GM13977 (cell line): ENCODE measurements around the gene ERC2.

Experiments used
- DNase-seq: peaks from one replicate; pipeline ENCODE4 v3.0.0; 2012; ENCODE audit warnings: low spot score
- in situ Hi-C: fragments of 300-500 bp; cut with MboI; formaldehyde crosslinking; loops from one replicate; pipeline ENCODE4 v1.12.0; 2022; ENCODE audit warnings: low sequenced_read_pairs, low pct_unique_long_range_greater_than_20kb, mixed read lengths, inconsistent platforms; ENCODE audit not compliant: unreplicated experiment
- TF ChIP-seq, protein P1 (sequence below): IDR thresholded peaks from 2 replicates; pipeline ENCODE4 v1.5.1; 2012; ENCODE audit warnings: mild to moderate bottlenecking, control low read depth; ENCODE audit not compliant: insufficient read depth; ENCODE audit errors: extremely low read depth, missing control alignments

Gene ERC2

DNA sequence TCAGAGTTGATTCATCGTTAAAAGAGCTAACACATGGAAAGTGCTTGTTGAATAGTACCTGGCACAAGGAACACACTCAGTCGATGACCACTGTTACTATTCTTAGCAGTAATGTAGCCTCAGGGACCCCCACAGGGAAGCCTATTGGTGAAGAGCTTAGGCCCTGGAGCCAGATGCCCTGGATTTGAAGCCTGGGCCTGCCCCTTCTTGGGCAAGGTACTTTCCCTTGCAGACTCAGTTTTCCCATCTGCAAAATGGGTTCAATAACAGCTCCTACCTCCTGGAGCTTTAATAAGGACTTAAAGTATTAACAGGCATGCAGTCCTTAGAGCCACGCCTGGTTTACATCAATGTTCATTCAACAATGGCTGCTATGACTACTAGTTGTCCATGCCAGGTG lies 884.2 kb downstream of the ERC2 start:
- in situ Hi-C loops = no loop called here
- DNase-seq = no peak
- TF ChIP-seq, protein P1, sequence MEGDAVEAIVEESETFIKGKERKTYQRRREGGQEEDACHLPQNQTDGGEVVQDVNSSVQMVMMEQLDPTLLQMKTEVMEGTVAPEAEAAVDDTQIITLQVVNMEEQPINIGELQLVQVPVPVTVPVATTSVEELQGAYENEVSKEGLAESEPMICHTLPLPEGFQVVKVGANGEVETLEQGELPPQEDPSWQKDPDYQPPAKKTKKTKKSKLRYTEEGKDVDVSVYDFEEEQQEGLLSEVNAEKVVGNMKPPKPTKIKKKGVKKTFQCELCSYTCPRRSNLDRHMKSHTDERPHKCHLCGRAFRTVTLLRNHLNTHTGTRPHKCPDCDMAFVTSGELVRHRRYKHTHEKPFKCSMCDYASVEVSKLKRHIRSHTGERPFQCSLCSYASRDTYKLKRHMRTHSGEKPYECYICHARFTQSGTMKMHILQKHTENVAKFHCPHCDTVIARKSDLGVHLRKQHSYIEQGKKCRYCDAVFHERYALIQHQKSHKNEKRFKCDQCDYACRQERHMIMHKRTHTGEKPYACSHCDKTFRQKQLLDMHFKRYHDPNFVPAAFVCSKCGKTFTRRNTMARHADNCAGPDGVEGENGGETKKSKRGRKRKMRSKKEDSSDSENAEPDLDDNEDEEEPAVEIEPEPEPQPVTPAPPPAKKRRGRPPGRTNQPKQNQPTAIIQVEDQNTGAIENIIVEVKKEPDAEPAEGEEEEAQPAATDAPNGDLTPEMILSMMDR = no peak

DNA sequence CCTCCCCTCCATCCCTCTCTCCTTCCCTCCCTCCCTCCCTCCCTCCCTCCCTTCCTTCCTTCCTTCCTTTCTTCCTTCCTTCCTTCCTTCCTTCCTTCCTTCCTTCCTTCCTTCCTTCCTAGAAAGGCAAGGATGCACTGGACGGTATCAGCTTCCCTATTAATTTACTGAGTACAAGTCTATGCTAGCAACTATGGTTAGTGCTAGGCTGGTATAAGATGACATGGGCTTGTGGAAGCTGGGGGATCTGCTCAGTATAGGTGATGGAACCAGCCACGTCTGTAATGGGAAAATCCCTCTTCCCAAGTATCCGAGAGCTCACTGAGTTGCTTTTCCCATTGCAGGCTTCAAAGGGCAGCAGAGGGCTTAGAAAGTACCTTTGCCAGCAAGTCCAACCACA lies 884.8 kb downstream of the ERC2 start:
- DNase-seq = no peak
- in situ Hi-C loops = no loop called here
- TF ChIP-seq, protein P1 = no peak

DNA sequence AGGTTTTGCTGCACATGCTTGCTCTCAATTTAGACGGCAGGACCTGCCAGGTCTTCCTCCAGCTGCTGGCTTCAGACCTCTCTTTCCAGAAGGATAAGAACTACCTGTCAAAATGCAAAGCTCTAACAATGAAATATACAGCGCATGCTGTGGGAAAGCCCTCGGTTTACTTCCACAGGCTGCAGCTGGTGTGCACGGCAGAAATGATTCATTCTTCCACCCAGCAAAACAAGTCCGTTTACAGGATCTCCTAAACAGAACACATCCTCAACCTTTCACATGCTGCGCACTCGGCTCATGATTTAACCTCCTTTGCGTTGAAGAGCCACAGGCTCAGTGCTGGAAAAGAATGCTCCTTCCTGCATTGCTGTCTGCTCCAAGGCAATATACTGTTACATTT lies 888.8 kb downstream of the ERC2 start:
- TF ChIP-seq, protein P1 = no peak
- in situ Hi-C loops = no loop called here
- DNase-seq = no peak

DNA sequence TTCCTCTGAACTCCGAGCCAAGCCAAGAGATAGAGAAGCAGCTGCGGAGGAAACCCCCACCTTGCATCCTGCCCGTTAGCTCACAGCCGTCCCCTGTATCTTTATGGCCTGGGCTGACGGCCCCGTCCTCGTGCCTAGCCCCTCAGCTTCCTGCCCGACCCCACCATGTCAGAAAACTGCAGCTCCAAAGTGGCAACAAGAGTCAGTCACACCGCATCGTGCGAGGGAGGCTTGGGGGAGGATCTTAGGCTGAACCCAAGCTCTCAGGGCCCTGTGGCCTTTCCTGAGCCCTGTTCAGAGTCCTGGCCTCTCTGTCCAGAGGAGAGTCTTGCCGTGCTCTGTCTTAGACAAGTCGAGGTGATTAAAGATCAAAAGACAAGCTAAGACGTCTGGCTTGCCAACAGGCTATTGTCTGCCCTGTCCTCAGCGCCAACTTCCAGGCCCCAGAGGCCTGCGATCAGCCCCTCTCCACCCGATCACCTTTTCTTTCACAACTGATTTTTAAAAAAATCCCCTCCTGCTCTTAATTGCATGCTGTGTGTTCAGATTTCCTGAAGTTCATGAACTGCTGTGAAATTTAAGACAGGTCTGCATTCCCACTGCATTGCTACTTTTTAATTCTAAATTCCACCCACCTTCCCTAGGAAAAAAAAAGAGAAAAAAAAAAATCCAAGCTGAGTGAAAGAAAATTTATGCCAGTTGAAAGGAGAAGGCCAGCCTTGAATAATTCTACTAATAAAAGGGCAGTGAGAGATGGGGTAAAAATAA lies 891.5 kb downstream of the ERC2 start:
- no peak for DNase-seq
- in situ Hi-C loops = no loop called here
- TF ChIP-seq, protein P1 = no peak

DNA sequence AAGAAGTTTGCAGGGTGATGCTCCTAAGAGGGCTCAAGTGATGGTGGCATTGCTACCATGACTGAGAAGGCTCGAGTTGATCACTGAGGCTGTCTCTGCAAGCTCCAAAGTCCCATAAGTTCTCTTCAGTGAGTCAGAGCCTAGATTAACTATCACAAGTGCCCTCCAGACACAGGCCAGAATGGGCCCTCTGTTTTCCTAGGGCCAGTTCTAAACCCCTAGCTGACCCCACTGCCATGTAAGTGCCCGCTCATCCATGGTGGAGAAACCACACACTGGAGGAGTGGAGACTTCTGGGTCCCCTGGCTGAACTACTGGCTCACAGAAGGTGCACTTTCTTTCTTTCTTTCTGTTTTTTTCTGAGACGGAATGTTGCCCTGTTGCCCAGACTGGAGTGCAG lies 893.6 kb downstream of the ERC2 start:
- TF ChIP-seq, protein P1 = no peak
- no peak for DNase-seq
- in situ Hi-C loops = no loop called here

DNA sequence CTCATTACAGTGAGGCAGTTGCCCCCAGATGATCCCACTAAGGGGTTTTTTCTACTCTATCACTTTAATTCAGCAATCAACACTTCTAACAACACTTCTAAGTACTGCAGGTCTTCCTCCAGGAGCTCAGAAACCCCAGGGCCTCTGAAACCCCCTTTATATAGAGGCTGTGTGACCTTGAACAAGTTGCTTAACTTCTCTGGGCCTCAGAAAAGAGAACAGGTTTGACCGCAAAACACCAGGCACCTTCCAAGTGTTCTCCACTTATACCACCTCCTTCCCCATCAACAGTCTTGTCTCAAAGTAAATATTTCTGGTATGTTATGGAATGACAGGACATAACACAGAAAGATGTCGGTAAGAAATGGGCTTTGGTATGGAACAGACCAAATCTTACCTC lies 895.5 kb downstream of the ERC2 start:
- TF ChIP-seq, protein P1 = no peak
- DNase-seq = no peak
- in situ Hi-C loops = no loop called here
